GM19452 (cell line): ENCODE data around the gene PAFAH1B2.
"Not testable (repeated sequence)": the region's sequence is repeated elsewhere in the genome, so short reads cannot be mapped to it uniquely, and the experiment has no call there.

Source experiments
- ATAC-seq: cut with Tn5 transposase; IDR thresholded peaks from one replicate; pipeline ENCODE4 v1.9.1; 2021; ENCODE audit not compliant: unreplicated experiment

PAFAH1B2 gene

GRCh38 chr11:117143871-117144476 lies at the start of gene PAFAH1B2:
PAFAH1B2 (plus strand) TSS chr11:117144287; CDS start chr11:117152448, 8,161 bp downstream.
- ATAC-seq, result peak; percentile 95

DNA sequence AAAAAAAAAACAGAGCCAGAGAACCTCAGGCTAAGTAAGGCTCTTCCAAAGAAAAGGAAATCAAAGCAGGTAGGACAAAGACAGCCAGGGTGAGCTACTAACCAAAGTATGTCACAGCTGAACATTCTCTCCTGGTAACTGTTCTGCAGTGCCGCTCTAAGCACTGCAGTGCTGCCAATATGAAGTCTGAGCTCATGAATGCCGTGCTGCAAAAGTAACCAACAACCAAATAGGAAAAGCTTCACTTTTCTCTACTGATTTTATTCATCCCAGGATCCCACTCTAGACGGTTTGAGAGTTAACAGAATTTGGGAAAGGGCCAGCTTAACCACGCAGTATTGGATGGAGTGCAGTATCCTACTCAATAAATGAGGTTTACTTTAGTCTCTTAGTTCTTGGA lies 49.3 kb upstream of the PAFAH1B2 start:
- no peak for ATAC-seq

DNA sequence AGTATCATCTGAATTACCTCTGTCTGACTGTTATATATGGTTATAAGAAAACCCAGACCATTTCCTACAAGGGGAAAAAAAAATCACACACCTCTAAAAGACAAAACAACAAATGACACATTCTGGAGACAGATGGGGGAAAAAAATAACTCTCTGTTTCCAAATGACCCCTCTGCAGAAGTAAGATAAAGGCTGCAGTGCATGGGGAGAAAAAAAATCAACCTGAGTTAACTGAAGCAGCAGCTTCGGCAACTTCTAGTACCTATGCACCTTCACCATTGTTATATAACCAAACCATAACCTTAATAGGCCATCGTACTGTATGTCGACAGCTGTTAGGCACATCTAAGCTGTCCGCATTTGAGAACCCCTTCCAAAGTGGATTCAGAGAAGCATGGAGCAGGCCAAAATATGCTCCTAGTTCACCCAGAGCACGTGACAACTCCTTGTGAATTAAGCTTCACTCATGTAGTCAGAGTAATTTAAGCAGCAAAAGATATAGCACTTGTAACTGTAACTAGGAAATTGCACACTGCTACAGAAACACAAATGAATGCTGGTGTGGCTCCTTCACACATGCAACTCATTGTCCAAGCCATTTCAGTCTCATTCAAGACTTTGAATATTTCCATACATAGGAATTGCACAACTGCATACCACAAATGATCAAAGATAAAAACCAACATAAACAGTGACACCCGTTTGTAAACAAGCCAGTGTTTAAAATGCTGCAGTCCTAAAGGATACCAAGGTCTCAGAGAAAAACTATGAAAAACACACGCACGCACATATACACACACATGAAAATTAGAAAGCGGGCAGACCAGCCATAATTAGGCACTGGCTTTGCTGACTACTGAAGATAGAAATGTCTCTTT lies 48.6 kb upstream of the PAFAH1B2 start:
- no peak for ATAC-seq

DNA sequence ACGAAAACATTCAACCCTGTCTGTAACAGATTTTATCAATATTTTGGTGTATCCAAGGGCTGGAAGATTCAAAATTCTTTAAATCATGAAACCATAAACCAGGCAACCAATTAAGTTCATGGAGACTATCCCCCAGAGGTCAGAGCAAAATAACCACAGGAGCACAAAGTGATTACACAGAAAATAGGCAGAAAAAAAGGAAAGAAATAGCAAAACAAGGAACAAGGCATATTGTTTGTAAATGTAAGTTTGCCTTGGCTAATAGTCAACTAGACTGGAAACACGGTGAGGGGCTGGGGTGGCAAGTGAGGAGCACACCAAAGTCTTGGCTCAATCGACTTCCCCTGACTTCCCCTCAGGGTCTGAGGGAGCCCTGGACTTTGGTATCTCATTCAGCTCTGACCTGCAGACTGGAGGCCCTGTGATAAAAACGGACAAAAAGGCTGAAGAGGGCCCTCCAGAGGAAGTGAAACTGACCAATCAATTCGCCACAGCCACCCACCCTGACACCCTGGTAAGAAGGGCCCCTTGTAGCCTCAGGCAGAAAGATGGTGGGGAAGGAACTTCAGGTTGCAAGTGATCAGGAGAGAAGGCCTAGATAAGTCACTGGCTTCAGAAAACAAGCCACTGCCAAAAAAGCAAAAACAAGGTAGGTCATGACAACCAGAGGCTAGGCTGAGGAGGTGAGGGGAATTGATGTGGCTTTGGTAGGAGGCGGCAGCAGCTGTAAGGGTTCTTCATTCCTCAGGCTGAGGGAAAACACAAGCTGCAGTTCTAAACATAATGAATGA lies 47.7 kb upstream of the PAFAH1B2 start:
- ATAC-seq, result peak; percentile 46

- ATAC-seq, result no peak
Measured at GRCh38 chr11:117097014-117097388, 47.1 kb upstream of the PAFAH1B2 start.

DNA sequence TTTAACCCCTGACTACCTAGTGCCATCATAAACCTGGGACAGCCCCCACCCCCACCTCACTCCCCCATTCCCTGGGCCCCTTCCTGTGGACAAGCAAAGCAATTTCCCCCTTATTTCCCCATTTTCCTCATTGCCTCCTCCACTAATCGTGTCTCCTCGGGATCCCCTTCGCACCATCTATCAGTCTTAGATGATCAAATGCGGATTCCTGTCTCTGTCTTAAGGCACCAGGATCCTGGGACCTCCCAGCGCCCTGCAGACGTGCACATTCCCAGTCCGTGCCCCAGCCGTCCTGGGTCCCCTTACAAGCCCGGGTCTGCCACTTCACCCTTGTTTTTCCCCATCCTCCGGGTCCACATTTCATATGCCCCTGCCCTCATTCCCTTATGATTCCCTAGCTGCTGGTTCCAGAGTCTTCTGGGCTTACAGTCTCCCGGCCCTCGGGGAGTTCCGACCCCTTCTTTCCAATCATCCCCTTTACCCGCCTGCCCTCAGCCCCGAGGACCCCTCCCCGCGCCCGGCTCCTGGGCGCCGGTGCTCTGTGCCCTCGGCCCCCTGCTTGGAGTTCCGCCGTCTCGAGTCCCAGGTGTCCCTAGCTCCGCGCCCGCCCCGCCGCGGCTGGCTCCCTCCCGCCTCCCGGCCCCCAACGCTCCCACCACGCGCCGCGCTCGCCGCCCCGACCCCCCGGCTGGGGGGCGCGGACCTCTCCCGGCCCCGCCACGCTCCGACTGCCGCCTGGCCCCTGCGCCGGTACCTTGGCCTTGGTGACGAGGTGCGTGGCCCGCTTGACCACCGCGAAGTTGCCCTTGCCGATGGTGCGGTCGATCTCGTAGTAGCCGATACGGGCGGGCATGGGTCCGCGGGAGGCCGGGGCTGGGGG lies 46.5 kb upstream of the PAFAH1B2 start:
- ATAC-seq, result peak; percentile 21

DNA sequence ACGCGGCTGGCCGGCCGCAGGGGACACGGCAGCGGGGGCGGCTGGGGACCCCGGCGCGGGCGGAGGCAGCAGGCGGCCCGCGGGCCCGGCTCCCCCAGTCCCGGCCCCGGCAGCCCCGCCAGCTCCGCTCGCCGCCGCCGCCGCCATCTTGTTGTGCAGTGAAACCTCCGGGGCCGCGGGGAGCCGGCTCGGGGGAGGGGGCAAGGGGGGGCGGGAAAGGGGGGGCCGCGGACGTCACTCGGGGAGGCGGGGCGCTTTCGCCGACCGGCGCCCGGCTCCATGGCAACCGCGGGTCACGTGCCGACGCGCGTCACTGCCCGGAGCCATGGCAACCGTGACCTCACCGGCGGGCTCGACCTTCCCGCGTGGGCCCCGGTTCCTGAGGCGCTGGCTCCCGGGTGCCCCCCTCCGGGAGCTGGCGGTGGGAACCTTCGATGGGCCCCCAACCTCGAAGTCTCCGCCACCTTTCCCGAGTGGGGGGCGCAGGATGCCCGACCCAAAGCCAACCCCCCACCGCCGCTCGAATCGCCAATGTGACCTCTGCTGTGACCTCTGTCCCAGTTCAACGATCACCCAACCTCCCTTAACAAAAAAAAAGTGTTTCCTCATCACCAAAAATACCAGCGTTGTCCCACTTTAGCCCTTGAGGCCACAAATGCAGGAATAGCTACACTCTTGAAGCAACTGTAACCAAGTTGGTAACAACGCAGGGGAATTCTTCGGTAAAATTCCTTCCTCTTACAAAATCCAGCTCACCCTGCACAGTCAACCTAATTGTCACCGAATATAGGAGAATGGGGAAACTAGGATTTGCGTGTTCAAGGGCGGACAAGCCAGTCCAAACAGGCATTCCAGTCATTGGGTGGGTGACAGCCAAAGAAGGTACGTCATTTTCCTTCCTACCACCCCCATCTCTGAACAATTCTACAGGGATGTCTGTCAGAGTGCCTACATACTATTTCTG lies 45.5 kb upstream of the PAFAH1B2 start, which contains the start of gene SIK3:
Gene SIK3 (minus strand): TSS at position 160 of the 964 bp plus-strand sequence. CDS start 13 bp downstream, at position 147.
- ATAC-seq, result peak; percentile 66

- ATAC-seq, result no peak
Measured at GRCh38 chr11:117099696-117100095, 44.4 kb upstream of the PAFAH1B2 start.

GRCh38 chr11:117100556-117100955 lies 43.5 kb upstream of the PAFAH1B2 start:
- ATAC-seq, result no peak

DNA sequence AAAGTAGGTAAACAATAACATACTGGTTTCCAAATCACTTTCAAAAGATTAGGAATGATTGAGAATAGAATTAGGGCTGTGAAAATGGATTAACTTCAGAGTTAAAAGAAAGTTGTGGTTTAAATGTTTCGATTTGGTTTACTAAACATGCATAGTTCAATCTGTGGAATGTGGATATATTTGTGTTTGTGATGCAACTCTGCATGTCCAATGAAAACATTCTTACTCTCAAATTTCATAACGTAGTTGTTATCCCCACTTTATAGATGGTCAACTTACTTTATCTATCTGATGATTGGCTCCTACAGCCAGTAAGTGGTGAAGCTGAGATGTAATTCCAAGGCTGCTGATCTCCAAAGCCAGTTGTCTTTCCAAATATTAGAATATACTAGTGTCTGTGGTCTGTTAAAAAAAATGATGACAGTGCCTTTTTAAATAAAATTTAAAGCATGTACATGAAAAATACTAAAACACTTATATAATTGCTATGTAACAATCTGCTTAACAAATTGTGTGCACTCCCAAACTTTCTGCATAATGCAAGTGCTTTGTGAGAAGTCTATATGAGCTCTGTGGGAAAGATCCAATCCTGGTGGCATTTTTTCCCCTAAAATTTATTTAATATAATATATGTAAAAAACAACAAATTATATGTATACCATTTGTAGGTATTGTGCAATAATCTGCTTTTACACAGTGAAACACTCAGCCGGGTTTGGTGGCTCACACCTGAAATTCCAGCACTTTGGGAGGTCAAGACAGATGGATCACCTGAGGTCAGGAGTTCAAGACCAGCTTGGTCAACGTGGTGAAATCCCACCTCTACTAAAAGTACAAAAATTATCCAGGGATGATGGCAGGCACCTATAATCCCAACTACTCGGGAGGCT lies 36.1 kb upstream of the PAFAH1B2 start:
- ATAC-seq, result no peak

DNA sequence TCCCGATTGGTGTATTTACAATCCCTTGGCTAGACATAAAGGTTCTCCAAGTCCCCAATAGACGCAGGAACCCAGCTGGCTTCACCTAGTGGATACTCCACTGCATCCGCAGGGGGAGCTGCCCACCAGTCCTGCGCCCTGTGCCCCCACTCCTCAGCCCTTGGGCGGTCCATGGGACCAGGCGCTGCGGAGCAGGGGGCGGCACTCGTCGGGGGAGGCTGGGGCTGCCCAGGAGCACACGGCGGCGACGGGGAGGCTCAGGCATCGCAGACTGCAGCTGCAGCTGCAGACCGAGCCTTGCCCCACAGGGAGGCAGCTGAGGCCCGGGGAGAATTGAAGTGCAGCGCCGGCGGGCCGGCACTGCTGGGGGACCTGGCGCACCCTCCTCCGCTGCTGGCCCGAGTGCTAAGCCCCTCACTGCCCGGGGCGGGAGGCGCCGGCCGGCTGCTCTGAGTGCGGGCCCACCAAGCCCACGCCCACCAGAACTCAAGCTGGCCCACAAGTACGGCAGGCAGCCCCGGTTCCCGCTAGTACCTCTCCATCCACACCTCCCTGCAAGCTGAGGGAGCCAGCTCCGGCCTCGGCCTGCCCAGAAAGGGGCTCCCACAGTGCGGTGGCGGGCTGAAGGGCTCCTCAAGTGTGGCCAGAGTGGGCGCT lies 33.7 kb upstream of the PAFAH1B2 start:
- ATAC-seq, result no peak

DNA sequence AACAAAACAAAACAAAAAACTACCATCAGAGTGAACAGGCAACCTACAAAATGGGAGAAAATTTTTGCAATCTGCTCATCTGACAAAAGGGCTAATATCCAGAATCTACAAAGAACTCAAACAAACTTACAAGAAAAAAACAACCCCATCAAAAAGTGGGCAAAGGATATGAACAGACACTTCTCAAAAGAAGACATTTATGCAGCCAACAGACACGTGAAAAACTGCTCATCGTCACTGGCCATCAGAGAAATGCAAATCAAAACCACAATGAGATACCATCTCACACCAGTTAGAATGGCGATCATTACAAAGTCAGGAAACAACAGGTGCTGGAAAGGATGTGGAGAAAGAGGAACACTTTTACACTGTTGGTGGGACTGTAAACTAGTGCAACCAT lies 31.6 kb upstream of the PAFAH1B2 start:
- ATAC-seq, result not testable (repeated sequence)

DNA sequence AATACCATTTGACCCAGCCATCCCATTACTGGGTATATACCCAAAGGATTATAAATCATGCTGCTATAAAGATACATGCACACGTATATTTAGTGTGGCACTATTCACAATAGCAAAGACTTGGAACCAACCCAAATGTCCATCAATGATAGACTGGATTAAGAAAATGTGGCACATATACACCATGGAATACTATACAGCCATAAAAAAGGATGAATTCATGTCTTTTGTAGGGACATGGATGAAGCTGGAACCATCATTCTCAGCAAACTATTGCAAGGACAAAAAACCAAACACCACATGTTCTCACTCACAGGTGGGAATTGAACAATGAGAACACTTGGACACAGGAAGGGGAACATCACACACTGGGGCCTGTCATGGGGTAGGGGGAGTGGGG lies 31.1 kb upstream of the PAFAH1B2 start:
- not testable (repeated sequence) for ATAC-seq

GRCh38 chr11:117117681-117118080 lies 26.4 kb upstream of the PAFAH1B2 start:
- ATAC-seq, result no peak

DNA sequence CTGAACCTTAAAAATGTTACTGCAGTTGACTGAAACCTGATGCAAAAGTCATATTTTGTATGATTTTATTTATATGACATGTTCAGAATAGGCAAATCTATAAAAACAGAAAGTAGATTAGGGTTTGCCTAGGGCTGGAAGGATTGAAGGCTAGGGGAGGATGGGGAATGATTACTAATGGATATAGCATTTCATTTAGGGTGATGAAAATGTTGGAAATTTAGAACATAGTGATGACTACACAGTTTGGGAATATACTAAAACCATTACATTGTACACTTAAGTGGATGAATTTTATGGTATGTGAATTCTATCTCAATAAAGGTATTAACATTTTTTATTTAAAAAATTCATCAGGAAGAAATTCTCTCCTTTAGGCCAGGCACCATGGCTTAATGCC lies 22.9 kb upstream of the PAFAH1B2 start:
- no peak for ATAC-seq

- no peak for ATAC-seq
Measured at GRCh38 chr11:117122556-117122955, 21.5 kb upstream of the PAFAH1B2 start.

DNA sequence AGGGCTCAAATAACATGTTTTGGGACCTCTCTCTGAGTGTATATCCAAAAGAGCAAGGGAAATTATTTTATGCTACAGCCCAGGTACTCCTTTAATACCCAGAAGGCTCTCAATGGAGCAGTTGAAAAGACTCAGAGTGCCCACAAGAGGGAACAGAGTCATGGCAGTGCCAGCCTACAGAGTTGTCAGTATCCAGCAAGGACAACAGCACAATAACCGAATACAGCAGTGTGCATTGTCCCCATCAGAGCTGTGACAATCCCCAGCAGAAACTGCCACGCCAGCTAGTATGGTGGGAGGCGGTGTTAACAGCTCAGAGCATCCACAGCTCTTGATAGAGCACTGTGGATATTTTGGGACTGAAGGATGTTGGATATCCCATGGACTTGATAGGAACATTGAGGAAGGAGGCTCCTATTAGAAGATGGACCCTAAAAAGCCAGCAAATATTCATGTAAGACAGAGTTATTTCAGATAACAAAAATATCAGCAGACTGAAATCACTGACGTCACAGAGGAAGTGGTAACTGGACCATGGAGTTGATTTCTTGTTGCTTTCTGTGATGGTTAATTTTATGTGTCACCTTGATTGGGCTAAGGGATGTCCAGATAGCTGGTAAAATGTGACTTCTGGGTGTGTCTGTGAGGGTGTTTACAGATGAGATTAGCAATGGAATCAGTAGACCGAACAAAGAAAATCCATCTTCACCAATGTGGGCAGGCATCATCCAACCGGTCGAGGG lies 17.7 kb upstream of the PAFAH1B2 start:
- ATAC-seq, result no peak
